ENCODE results near the gene UQCRC2.

DNA sequence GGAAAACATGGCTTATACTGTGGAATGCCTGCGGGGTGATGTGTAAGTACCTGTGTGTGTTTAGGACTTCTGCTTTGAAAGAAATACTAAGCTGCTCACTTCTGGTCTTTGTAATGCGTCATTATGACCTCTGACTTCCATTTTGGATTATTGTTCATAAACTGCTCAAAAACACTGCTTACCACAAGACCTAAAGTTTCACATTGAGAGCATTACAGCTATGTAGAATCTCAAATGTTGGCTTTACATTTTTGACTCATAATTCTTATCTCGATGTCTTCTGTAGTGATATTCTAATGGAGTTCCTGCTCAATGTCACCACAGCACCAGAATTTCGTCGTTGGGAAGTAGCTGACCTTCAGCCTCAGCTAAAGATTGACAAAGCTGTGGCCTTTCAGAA is 9.3 kb downstream of the UQCRC2 start:
- TF ChIP-seq, protein P1, sequence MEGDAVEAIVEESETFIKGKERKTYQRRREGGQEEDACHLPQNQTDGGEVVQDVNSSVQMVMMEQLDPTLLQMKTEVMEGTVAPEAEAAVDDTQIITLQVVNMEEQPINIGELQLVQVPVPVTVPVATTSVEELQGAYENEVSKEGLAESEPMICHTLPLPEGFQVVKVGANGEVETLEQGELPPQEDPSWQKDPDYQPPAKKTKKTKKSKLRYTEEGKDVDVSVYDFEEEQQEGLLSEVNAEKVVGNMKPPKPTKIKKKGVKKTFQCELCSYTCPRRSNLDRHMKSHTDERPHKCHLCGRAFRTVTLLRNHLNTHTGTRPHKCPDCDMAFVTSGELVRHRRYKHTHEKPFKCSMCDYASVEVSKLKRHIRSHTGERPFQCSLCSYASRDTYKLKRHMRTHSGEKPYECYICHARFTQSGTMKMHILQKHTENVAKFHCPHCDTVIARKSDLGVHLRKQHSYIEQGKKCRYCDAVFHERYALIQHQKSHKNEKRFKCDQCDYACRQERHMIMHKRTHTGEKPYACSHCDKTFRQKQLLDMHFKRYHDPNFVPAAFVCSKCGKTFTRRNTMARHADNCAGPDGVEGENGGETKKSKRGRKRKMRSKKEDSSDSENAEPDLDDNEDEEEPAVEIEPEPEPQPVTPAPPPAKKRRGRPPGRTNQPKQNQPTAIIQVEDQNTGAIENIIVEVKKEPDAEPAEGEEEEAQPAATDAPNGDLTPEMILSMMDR (IDR thresholded peaks at IDR 0.05), result no peak
- TF ChIP-seq POLR2A (IDR thresholded peaks at IDR 0.05) (no peak), POLR2AphosphoS5 (IDR thresholded peaks at IDR 0.05) (no peak), EP300 (IDR thresholded peaks at IDR 0.05; ENCODE audit: low read depth) (no peak)

All from transverse colon (tissue), 4 donors.